GM23248 (cell line): ENCODE results near the gene TWSG1.

Experiments used
- EZH2 ChIP-seq: fragments of 200-600 bp; sonication (generic); IDR thresholded peaks from 2 replicates; pipeline ENCODE4 v1.6.1; 2018; ENCODE audit warnings: antibody characterized with exemption, mild to moderate bottlenecking; ENCODE audit not compliant: insufficient read depth, poor library complexity, severe bottlenecking
- EZH2phosphoT487 ChIP-seq: fragments of 200-600 bp; sonication (generic); IDR thresholded peaks from 2 replicates; pipeline ENCODE4 v1.6.1; 2018; ENCODE audit warnings: antibody characterized with exemption, moderate library complexity, mild to moderate bottlenecking, low read depth; ENCODE audit not compliant: insufficient read depth

DNA sequence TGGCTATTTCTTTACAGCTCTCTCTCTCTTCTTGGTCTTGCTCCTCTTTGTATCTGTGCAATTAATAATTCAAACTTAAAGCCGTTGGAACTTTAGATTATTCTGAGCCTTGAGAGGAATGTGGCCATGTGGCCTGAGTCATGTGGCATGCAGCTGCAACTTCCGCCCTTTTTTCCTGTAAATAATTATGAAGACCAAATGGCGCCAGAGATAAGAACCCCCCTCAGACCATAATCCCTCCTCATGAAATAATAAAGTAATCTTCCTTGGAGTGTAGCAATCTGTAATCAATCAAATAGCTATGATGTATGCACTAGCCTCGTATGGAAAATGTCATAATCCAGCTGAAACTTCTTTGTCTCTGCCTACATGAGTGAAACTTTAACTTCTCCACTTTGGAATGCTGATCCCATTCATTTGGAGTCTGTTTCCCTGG lies 13.5 kb upstream of the TWSG1 start:
- TF ChIP-seq EZH2 (no peak), EZH2phosphoT487 (no peak)
